Measurements from ENCODE around the gene GPR75.
"Not testable (repeated sequence)": the region's sequence is repeated elsewhere in the genome, so short reads cannot be mapped to it uniquely, and the experiment has no call there.

Gene GPR75

GRCh38 chr2:53827398-53828175, 32.2 kb downstream of the GPR75 start:
- POLR2A ChIA-PET, result no interaction called here
- CTCF ChIA-PET, result no interaction called here
- no peak for DNase-seq (ENCODE audit: extremely low spot score)

GRCh38 chr2:53826587-53827397, 33.0 kb downstream of the GPR75 start:
- DNase-seq (ENCODE audit: extremely low spot score), result no peak
- ChIA-PET POLR2A (no interaction called here), CTCF (no interaction called here)
- no peak for TF ChIP-seq CTCF (IDR thresholded peaks at IDR 0.05; ENCODE audit: control extremely low read depth, extremely low read depth, low read depth, missing control alignments)

More at GRCh38 chr2:53827398-53828175, 32.2 kb downstream of the GPR75 start:
- no peak for TF ChIP-seq CTCF (IDR thresholded peaks at IDR 0.05; ENCODE audit: control extremely low read depth, extremely low read depth, low read depth, missing control alignments)

GRCh38 chr2:53826030-53826410, 33.7 kb downstream of the GPR75 start:
- ChIA-PET POLR2A (no interaction called here), CTCF (no interaction called here)
- TF ChIP-seq CTCF (IDR thresholded peaks at IDR 0.05; ENCODE audit: control extremely low read depth, extremely low read depth, low read depth, missing control alignments), result no peak

GRCh38 chr2:53823639-53824038, 36.1 kb downstream of the GPR75 start:
- peak; percentile 22 for TF ChIP-seq CTCF (IDR thresholded peaks at IDR 0.05; ENCODE audit: control extremely low read depth, extremely low read depth, low read depth, missing control alignments)
- CTCF ChIA-PET; DNase-seq (ENCODE audit: extremely low spot score); POLR2A ChIA-PET: not testable (repeated sequence)

More at GRCh38 chr2:53826030-53826410, 33.7 kb downstream of the GPR75 start:
- DNase-seq (ENCODE audit: extremely low spot score), result no peak

GRCh38 chr2:53821810-53822209, 38.0 kb downstream of the GPR75 start:
- DNase-seq (ENCODE audit: extremely low spot score), result no peak
- CTCF ChIA-PET, result interaction anchor here (1.4 kb wide), 1 partner anchor 8 kb away, joined by 3 read pairs; no protein-coding TSS in a partner anchor
- TF ChIP-seq CTCF (IDR thresholded peaks at IDR 0.05; ENCODE audit: control extremely low read depth, extremely low read depth, low read depth, missing control alignments), result no peak
- POLR2A ChIA-PET, result no interaction called here

GRCh38 chr2:53820711-53821110, 39.1 kb downstream of the GPR75 start:
- no peak for DNase-seq (ENCODE audit: extremely low spot score)
- CTCF ChIA-PET, result interaction anchor here (1.3 kb wide), 1 partner anchor 884 kb away, joined by 3 read pairs; no protein-coding TSS in a partner anchor
- POLR2A ChIA-PET, result no interaction called here
- no peak for TF ChIP-seq CTCF (IDR thresholded peaks at IDR 0.05; ENCODE audit: control extremely low read depth, extremely low read depth, low read depth, missing control alignments)

All from GM10248 (cell line).